Ramos (cell line): ENCODE data around the gene C3orf18.

Experiments
- in situ Hi-C: fragments of 300-500 bp; cut with MboI; formaldehyde crosslinking; loops from one replicate; pipeline ENCODE4 v1.14.3; 2022; ENCODE audit warnings: low sequenced_read_pairs; ENCODE audit not compliant: unreplicated experiment

The C3orf18 gene

GRCh38 chr3:50567386-50568167 lies at the start of gene C3orf18:
TSS of gene C3orf18 (minus strand) at chr3:50567747. CDS start at chr3:50565699, 2,048 bp downstream.
- in situ Hi-C loops, result no loop called here

- in situ Hi-C loops, result loop anchor here (5.0 kb wide), 1 partner anchor 761 kb away; no protein-coding TSS in a partner anchor
Observed at GRCh38 chr3:50616770-50617095, 49.2 kb upstream of the C3orf18 start.

GRCh38 chr3:50616003-50616769 lies 48.6 kb upstream of the C3orf18 start:
- in situ Hi-C loops, result loop anchor here (5.0 kb wide), 1 partner anchor 761 kb away; no protein-coding TSS in a partner anchor

- in situ Hi-C loops, result loop anchor here (5.0 kb wide), 1 partner anchor 762 kb away; no protein-coding TSS in a partner anchor
Observed at GRCh38 chr3:50615190-50615589, 47.6 kb upstream of the C3orf18 start.

GRCh38 chr3:50612970-50613846 lies 45.7 kb upstream of the C3orf18 start:
- in situ Hi-C loops, result no loop called here

- in situ Hi-C loops, result no loop called here
Observed at GRCh38 chr3:50612234-50612882, 44.8 kb upstream of the C3orf18 start.

GRCh38 chr3:50611464-50612233 lies 44.1 kb upstream of the C3orf18 start, which contains the start of gene CISH:
TSS of gene CISH (minus strand) at chr3:50611774. CDS start at chr3:50611650, 124 bp downstream.
- in situ Hi-C loops, result no loop called here

GRCh38 chr3:50610992-50611463 lies 43.5 kb upstream of the C3orf18 start:
- in situ Hi-C loops, result no loop called here

- in situ Hi-C loops, result no loop called here
Observed at GRCh38 chr3:50610181-50610971, 42.8 kb upstream of the C3orf18 start.

GRCh38 chr3:50609763-50610085 lies 42.2 kb upstream of the C3orf18 start:
- in situ Hi-C loops, result no loop called here

GRCh38 chr3:50609071-50609762 lies 41.7 kb upstream of the C3orf18 start:
- in situ Hi-C loops, result no loop called here

- in situ Hi-C loops, result no loop called here
Observed at GRCh38 chr3:50608278-50608677, 40.7 kb upstream of the C3orf18 start.

GRCh38 chr3:50607271-50608091 lies 39.9 kb upstream of the C3orf18 start:
- in situ Hi-C loops, result no loop called here

GRCh38 chr3:50606596-50606995 lies 39.0 kb upstream of the C3orf18 start:
- in situ Hi-C loops, result no loop called here

- in situ Hi-C loops, result no loop called here
Observed at GRCh38 chr3:50605901-50606326, 38.4 kb upstream of the C3orf18 start.

- in situ Hi-C loops, result no loop called here
Observed at GRCh38 chr3:50604628-50605588, 37.4 kb upstream of the C3orf18 start.
